Neuronal stem cell (in vitro differentiated cells): ENCODE data around the gene RPS3.
"Not testable (repeated sequence)": the region's sequence is repeated elsewhere in the genome, so short reads cannot be mapped to it uniquely, and the experiment has no call there.

Source experiments
- DNase-seq: peaks from one replicate; pipeline ENCODE4 v3.0.0-alpha.2; 2013; ENCODE audit warnings: low spot score
- H2AFZ ChIP-seq: one replicate; pipeline ENCODE4 v1.6.1; 2013; ENCODE audit warnings: mild to moderate bottlenecking, low read length, inconsistent platforms
- H2AK5ac ChIP-seq: 2 replicates; pipeline ENCODE4 v1.6.1; 2013; ENCODE audit warnings: low read depth, mild to moderate bottlenecking, inconsistent platforms, low read length, moderate library complexity, mixed read lengths
- H2BK120ac ChIP-seq: 2 replicates; pipeline ENCODE4 v1.6.1; 2013; ENCODE audit warnings: low read depth, mild to moderate bottlenecking, inconsistent platforms, low read length, moderate library complexity, mixed read lengths
- H2BK12ac ChIP-seq: one replicate; pipeline ENCODE4 v1.6.1; 2013; ENCODE audit warnings: low read length, inconsistent platforms
- H2BK15ac ChIP-seq: 2 replicates; pipeline ENCODE4 v1.6.1; 2013; ENCODE audit warnings: mild to moderate bottlenecking, low read length, inconsistent platforms, mixed read lengths
- H2BK5ac ChIP-seq: one replicate; pipeline ENCODE4 v1.6.1; 2013; ENCODE audit warnings: inconsistent platforms, mild to moderate bottlenecking, low read length, moderate library complexity
- H3K14ac ChIP-seq: one replicate; pipeline ENCODE4 v1.6.1; 2013; ENCODE audit warnings: low read length, inconsistent platforms
- H3K18ac ChIP-seq: 2 replicates; pipeline ENCODE4 v1.6.1; 2013; ENCODE audit warnings: low read length, inconsistent platforms
- H3K23ac ChIP-seq: 2 replicates; pipeline ENCODE4 v1.6.1; 2013; ENCODE audit warnings: low read depth, mild to moderate bottlenecking, mixed read lengths, low read length, inconsistent platforms; ENCODE audit not compliant: poor library complexity
- H3K27ac ChIP-seq: replicated peaks from 3 replicates; pipeline ENCODE4 v1.5.1; 2013; ENCODE audit warnings: low read length, inconsistent platforms
- H3K27me3 ChIP-seq, 3 experiments: 2 replicates each; pipeline ENCODE4 v1.6.1; 2013; ENCODE audit warnings: low read length in 3 of 3, mild to moderate bottlenecking in 2 of 3, inconsistent platforms in 1 of 3, low read depth in 1 of 3, mixed read lengths in 1 of 3, moderate library complexity in 1 of 3; ENCODE audit not compliant: control insufficient read depth in 3 of 3, insufficient read depth in 3 of 3
- H3K36me3 ChIP-seq, 2 donors: replicated peaks in 1 of 2; 2 replicates each; pipeline ENCODE4 v1.6.1; 2013; ENCODE audit warnings: low read length in 2 of 2; ENCODE audit not compliant: control insufficient read depth in 2 of 2, insufficient read depth in 2 of 2
- H3K4ac ChIP-seq: 2 replicates; pipeline ENCODE4 v1.6.1; 2013; ENCODE audit warnings: inconsistent platforms, mild to moderate bottlenecking, low read length, moderate library complexity
- H3K4me1 ChIP-seq, 2 donors: 1 replicate in 1 of 2; 2 replicates in 1 of 2; pipeline ENCODE4 v1.6.1; 2013; ENCODE audit warnings: low read length in 2 of 2, low read depth in 1 of 2; ENCODE audit not compliant: control insufficient read depth in 2 of 2, insufficient read depth in 1 of 2
- H3K4me2 ChIP-seq: one replicate; pipeline ENCODE4 v1.6.1; 2013; ENCODE audit warnings: mild to moderate bottlenecking, low read length, inconsistent platforms; ENCODE audit not compliant: insufficient read depth, poor library complexity, severe bottlenecking
- H3K4me3 ChIP-seq, 2 donors: 2 replicates each; pipeline ENCODE4 v1.5.1; 2013; ENCODE audit warnings: low read length in 2 of 2, mild to moderate bottlenecking in 2 of 2, inconsistent platforms in 1 of 2, moderate library complexity in 1 of 2
- H3K79me1 ChIP-seq: one replicate; pipeline ENCODE4 v1.6.1; 2013; ENCODE audit warnings: low read depth, mild to moderate bottlenecking, inconsistent platforms, low read length, moderate library complexity
- H3K9ac ChIP-seq: one replicate; pipeline ENCODE4 v1.6.1; 2013; ENCODE audit warnings: mild to moderate bottlenecking, low read depth, low read length, inconsistent platforms; ENCODE audit not compliant: poor library complexity
- H3K9me3 ChIP-seq, 2 donors: replicated peaks in 1 of 2; 2 replicates each; pipeline versions ENCODE3 to v1.6.1; 2013; ENCODE audit warnings: low read length in 2 of 2, mild to moderate bottlenecking in 2 of 2, inconsistent platforms in 1 of 2, low read depth in 1 of 2, mixed read lengths in 1 of 2, moderate library complexity in 1 of 2; ENCODE audit not compliant: control insufficient read depth in 2 of 2, insufficient read depth in 1 of 2
- H4K8ac ChIP-seq: one replicate; pipeline ENCODE4 v1.6.1; 2013; ENCODE audit warnings: low read depth, mild to moderate bottlenecking, inconsistent platforms, low read length, moderate library complexity
- H4K91ac ChIP-seq: one replicate; pipeline ENCODE4 v1.6.1; 2013; ENCODE audit warnings: low read length, low read depth, mild to moderate bottlenecking, inconsistent platforms; ENCODE audit not compliant: poor library complexity
- WGBS, 2 donors: extraction: QIAGEN DNeasy Blood & Tissue Kit; methylation state at CpG; one replicate each; pipeline ENCODE4 v1.1.7; 2013; ENCODE audit warnings: missing lambda C conversion rate in 2 of 2, mixed read lengths in 1 of 2; ENCODE audit not compliant: insufficient read length in 2 of 2, insufficient replicate concordance in 1 of 2; ENCODE audit errors: extremely low coverage in 2 of 2; 5-methylcytosine and 5-hydroxymethylcytosine counted together

Gene RPS3

DNA sequence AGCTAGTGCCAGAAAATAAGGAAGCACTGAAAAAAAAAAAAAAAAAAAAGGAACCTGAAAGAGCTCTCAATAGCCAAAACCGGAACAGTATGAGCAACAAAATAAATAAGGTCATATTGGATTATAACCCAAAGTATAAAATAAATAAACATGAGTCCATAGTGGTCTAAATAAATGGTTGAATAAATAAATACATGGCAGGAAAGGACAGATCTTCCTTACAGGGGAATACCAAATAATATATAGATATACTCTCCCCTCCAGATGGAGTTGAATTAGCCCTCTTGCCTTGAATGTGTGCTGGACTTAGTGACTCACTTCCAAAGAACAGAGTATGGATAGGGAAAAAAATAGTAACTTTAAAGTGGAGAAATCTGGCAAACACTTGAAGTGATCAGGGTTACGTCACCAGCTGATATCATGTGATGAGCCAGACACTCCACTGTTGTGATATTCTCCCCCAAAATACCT lies 33.6 kb upstream of the RPS3 start:
- Histone ChIP-seq H3K79me1 (no peaks in the 10 kb centered on the region), H2BK5ac (no peak overlapping the region), H3K36me3 (no peaks in the 10 kb centered on the region), H2BK120ac (no peak overlapping the region), H3K18ac (no peak overlapping the region), H3K14ac (no peak overlapping the region), H3K4me2 (no peak overlapping the region), H3K4ac (no peak overlapping the region), H3K9ac (no peak overlapping the region), H3K9me3 (no peaks in the 10 kb centered on the region), H2BK12ac (no peak overlapping the region), H3K4me1 (no peaks in the 10 kb centered on the region), H4K91ac (no peak overlapping the region), H3K27me3 (peaks cover 0 to 3% (median 0%) of the 10 kb centered on the region in 3 experiments), H2AK5ac (no peak overlapping the region), H3K4me3 (no peak overlapping the region), H2BK15ac (no peak overlapping the region), H3K27ac (no peak overlapping the region), H4K8ac (no peak overlapping the region), H3K23ac (no peak overlapping the region), H2AFZ (no peak overlapping the region)
- no CpG with 5 or more reads among the region's 2 CpGs for WGBS, 2 donors
- no peak for DNase-seq

DNA sequence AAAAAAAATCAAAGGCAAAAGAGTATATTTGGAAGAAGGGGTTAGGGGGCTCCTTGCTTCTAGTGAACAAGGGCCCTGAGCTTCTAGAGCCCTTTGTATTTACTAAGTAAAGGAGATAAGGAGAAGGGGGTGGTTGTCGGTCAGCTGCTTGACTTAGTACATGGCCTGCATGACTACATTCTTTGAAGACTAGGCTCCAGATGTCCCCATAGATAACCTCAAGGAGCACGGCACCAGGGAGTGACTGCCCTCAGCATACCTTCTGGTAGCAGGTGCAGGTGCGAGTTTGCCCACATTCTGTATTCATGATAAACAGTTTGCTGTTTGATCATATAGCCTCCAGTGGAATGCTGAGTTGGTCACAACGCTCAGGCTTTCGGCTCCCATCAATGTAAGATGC lies 32.5 kb upstream of the RPS3 start:
- not testable (repeated sequence) for H4K8ac ChIP-seq, H2AFZ ChIP-seq, H3K27me3 ChIP-seq, H2BK15ac ChIP-seq, H3K36me3 ChIP-seq, H3K4me1 ChIP-seq, DNase-seq, H3K27ac ChIP-seq, H3K18ac ChIP-seq, H3K9me3 ChIP-seq, H2BK12ac ChIP-seq, H3K4me3 ChIP-seq, H3K79me1 ChIP-seq, H4K91ac ChIP-seq, H3K9ac ChIP-seq, H3K23ac ChIP-seq, H3K14ac ChIP-seq, H2AK5ac ChIP-seq, H3K4ac ChIP-seq, H3K4me2 ChIP-seq, H2BK5ac ChIP-seq, H2BK120ac ChIP-seq
- no CpG with 5 or more reads among the region's 5 CpGs for WGBS, 2 donors

DNA sequence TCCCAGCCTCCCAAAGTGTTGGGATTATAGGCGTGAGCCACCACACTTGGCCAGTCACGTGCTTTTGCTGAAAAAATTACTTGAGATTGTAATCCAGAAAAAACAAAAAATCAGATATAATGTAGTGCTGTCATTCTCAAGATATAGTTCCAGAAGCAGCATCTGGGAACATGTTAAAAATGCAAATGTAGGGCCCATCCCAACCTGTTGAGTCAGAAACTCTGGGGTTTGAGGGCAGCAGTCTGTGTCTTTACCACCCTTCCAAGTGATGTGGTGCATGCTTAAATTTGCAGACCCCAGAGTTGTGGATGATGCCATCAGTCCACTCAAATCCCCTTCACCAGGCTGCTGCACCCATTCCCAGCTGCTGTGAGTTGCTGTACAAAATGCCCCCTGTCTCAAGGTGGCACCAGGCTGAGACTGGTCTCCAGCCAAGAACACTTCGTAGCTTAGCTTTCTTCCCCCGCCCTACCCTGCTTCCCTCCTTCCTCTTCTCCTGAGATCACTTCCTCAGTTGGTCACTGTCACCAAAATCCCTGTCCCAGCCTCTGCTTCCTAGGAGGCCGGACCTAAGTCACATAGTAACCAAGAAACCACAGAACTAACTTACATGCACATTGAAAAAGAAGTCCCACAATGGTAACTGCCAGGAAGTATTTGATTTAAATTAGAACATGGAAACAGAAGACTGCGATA lies 29.6 kb upstream of the RPS3 start:
- no peak overlapping the region for H2BK15ac ChIP-seq
- no peak overlapping the region for H3K27ac ChIP-seq
- H2AK5ac ChIP-seq, result no peak overlapping the region
- H2BK12ac ChIP-seq, result no peak overlapping the region
- H2BK120ac ChIP-seq, result no peak overlapping the region
- H3K27me3 ChIP-seq, result peaks cover 0 to 5% (median 0%) of the 10 kb centered on the region in 3 experiments
- no peaks in the 10 kb centered on the region for H3K9me3 ChIP-seq
- no peak overlapping the region for H3K18ac ChIP-seq
- H2AFZ ChIP-seq, result no peak overlapping the region
- no peaks in the 10 kb centered on the region for H3K4me1 ChIP-seq
- DNase-seq, result no peak
- H3K36me3 ChIP-seq, result no peaks in the 10 kb centered on the region
- H3K9ac ChIP-seq, result no peak overlapping the region
- H3K23ac ChIP-seq, result no peak overlapping the region
- H4K91ac ChIP-seq, result no peak overlapping the region
- no peak overlapping the region for H3K14ac ChIP-seq
- H4K8ac ChIP-seq, result no peak overlapping the region
- WGBS, 2 donors, result no CpG with 5 or more reads among the region's 6 CpGs
- peak overlapping the region in 1 of 2 donors; percentile 44 for H3K4me3 ChIP-seq
- H2BK5ac ChIP-seq, result no peak overlapping the region
- no peak overlapping the region for H3K4ac ChIP-seq
- H3K79me1 ChIP-seq, result no peaks in the 10 kb centered on the region
- no peak overlapping the region for H3K4me2 ChIP-seq

DNA sequence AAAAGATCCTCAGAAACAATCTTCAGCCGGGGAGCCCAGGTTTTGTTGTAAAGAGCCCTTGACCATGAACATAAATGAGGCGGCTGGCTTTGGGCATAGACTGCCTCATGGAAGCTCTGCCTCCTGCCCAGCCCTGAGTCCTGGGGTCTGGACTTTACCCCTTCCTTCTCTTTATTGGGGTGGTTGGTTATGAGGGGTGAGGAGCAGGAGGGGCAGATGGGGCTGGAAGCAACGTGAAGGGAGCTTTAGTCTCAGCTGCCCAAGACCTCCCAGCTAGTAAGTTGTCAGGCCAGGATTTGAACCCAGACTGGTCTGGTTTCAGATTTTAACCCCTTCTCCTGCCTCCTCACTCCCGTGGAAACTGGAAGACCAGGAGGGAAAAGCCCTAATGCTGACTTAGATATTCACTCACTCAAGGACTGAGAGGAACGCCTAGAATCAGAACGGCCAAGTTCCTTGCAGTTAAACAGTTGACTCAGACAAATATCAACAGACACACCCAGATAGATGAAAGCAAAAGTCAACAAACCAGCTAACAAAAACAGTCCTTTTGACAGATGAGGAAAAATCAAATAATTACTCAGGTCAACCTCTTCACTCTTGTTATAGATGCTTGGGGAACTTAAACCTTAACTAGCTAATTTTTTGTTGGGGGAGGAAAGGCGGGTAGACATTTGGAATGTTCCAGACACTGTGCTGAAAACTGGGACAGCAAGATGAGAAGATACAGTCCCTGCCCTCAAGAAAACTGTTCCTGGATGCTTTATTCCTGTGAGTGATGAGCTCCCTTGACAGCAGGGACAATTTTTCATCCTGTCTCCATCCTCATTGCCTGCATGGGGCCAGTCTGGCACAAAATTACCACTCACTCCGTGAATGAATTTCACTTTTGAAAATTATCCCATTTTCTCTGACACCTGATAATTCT lies 27.1 kb upstream of the RPS3 start:
- H2BK15ac ChIP-seq, result no peak overlapping the region
- H3K27me3 ChIP-seq, result peaks cover 0 to 8% (median 0%) of the 10 kb centered on the region in 3 experiments
- H3K4me1 ChIP-seq, result no peaks in the 10 kb centered on the region
- H3K18ac ChIP-seq, result no peak overlapping the region
- H2BK12ac ChIP-seq, result no peak overlapping the region
- H4K8ac ChIP-seq, result no peak overlapping the region
- WGBS, 2 donors, result no CpG with 5 or more reads among the region's 8 CpGs
- no peak overlapping the region for H2BK120ac ChIP-seq
- H3K79me1 ChIP-seq, result no peaks in the 10 kb centered on the region
- no peak overlapping the region for H2BK5ac ChIP-seq
- H3K9ac ChIP-seq, result no peak overlapping the region
- H4K91ac ChIP-seq, result no peak overlapping the region
- H3K14ac ChIP-seq, result no peak overlapping the region
- H3K4ac ChIP-seq, result no peak overlapping the region
- H3K23ac ChIP-seq, result no peak overlapping the region
- H2AFZ ChIP-seq, result no peak overlapping the region
- H3K9me3 ChIP-seq, result peaks cover 0 to 1% of the 10 kb centered on the region in 2 donors
- H3K4me2 ChIP-seq, result no peak overlapping the region
- no peak overlapping the region for H2AK5ac ChIP-seq
- no peak overlapping the region for H3K4me3 ChIP-seq
- H3K27ac ChIP-seq, result no peak overlapping the region
- no peak for DNase-seq
- H3K36me3 ChIP-seq, result no peaks in the 10 kb centered on the region
